H1 (cell line): ENCODE data around the gene YWHAG. TPM values are rescaled to one million over a fixed set of nuclear protein-coding genes. Genes with fewer than 3 reads are reported as not detected.

Experiments used
- CTCF ChIA-PET: fragments of 300-600 bp; sonication (Branson Sonifier 250); formaldehyde crosslinking; loops from one replicate; lab custom pipeline; 2021; ENCODE audit not compliant: partially characterized antibody; lab: Charles Lee
- POLR2A ChIA-PET: fragments of 300-600 bp; sonication (Branson Sonifier 250); formaldehyde crosslinking; loops from one replicate; lab custom pipeline; 2021; ENCODE audit warnings: inconsistent platforms; ENCODE audit not compliant: partially characterized antibody; lab: Charles Lee
- DNase-seq, 2 experiments: peaks; one replicate each; pipeline versions ENCODE4 v3.0.0 to v3.0.0-alpha.2; 2010 to 2022; ENCODE audit warnings: low spot score in 2 of 2, low read depth in 1 of 2, mixed read lengths in 1 of 2
- FAIRE-seq: peaks from 2 replicates; lab custom pipeline; 2011; peaks lifted over from hg19 to GRCh38; lab: Jason Lieb, UNC
- H2AFZ ChIP-seq: 2 replicates; pipeline ENCODE4 v1.8.1; 2012; ENCODE audit warnings: low read length, inconsistent platforms
- H2AK5ac ChIP-seq: 2 replicates; pipeline ENCODE4 v1.6.1; 2013; ENCODE audit warnings: low read depth, low read length
- H2BK120ac ChIP-seq: replicated peaks from 2 replicates; pipeline ENCODE3; 2013; ENCODE audit warnings: low read depth, low read length, inconsistent platforms
- H2BK12ac ChIP-seq: 2 replicates; pipeline ENCODE4 v1.6.1; 2013; ENCODE audit warnings: low read depth, low read length
- H2BK15ac ChIP-seq: 2 replicates; pipeline ENCODE4 v1.6.1; 2013; ENCODE audit warnings: low read length
- H2BK20ac ChIP-seq: 2 replicates; pipeline ENCODE4 v1.6.1; 2013; ENCODE audit warnings: low read length
- H2BK5ac ChIP-seq: 2 replicates; pipeline ENCODE4 v1.6.1; 2013; ENCODE audit warnings: low read depth, low read length
- H3K14ac ChIP-seq: 2 replicates; pipeline ENCODE4 v1.6.1; 2013; ENCODE audit warnings: inconsistent platforms; ENCODE audit not compliant: insufficient read length
- H3K18ac ChIP-seq: 2 replicates; pipeline ENCODE4 v1.6.1; 2013; ENCODE audit warnings: low read length; ENCODE audit errors: extremely low read depth
- H3K23ac ChIP-seq: 2 replicates; pipeline ENCODE4 v1.6.1; 2013; ENCODE audit warnings: inconsistent platforms; ENCODE audit not compliant: insufficient read length
- H3K23me2 ChIP-seq: 2 replicates; pipeline ENCODE4 v1.6.1; 2013; ENCODE audit warnings: low read depth, low read length
- H3K27ac ChIP-seq: 2 replicates; pipeline ENCODE4 v1.6.1; 2011; ENCODE audit warnings: low read depth, low read length, inconsistent platforms
- H3K27me3 ChIP-seq, 4 experiments: replicated peaks in 1 of 4; 1 replicate in 1 of 4; 2 replicates in 3 of 4; pipeline versions ENCODE4 v1.6.1 to v1.8.1; 2011 to 2013; ENCODE audit warnings: low read length in 3 of 4, mild to moderate bottlenecking in 3 of 4, inconsistent platforms in 2 of 4, mixed read lengths in 2 of 4, moderate library complexity in 1 of 4; ENCODE audit not compliant: control insufficient read depth in 3 of 4, insufficient read depth in 3 of 4; ENCODE audit errors: extremely low read depth in 1 of 4
- H3K36me3 ChIP-seq, 4 experiments: 2 replicates each; pipeline versions ENCODE4 v1.6.1 to v1.8.1; 2011 to 2013; ENCODE audit warnings: mild to moderate bottlenecking in 4 of 4, low read length in 3 of 4, moderate library complexity in 2 of 4, control low read depth in 1 of 4, inconsistent platforms in 1 of 4; ENCODE audit not compliant: insufficient read depth in 4 of 4, control insufficient read depth in 2 of 4
- H3K4ac ChIP-seq: replicated peaks from 2 replicates; pipeline ENCODE3; 2013; ENCODE audit warnings: low read length, low read depth, mixed read lengths, inconsistent platforms; ENCODE audit not compliant: insufficient read length
- H3K4me1 ChIP-seq, 4 experiments: replicated peaks in 1 of 4; 1 replicate in 1 of 4; 2 replicates in 3 of 4; pipeline versions ENCODE4 v1.6.1 to v1.8.1; 2011 to 2013; ENCODE audit warnings: low read length in 3 of 4, inconsistent platforms in 2 of 4, mixed read lengths in 1 of 4; ENCODE audit not compliant: insufficient read depth in 4 of 4, control insufficient read depth in 3 of 4
- H3K4me2 ChIP-seq, 2 experiments: 2 replicates each; pipeline versions ENCODE4 v1.6.1 to v1.8.1; 2011 to 2013; ENCODE audit warnings: low read depth in 2 of 2, low read length in 2 of 2, control low read depth in 1 of 2, inconsistent platforms in 1 of 2, mild to moderate bottlenecking in 1 of 2; ENCODE audit not compliant: insufficient read depth in 1 of 2
- H3K4me3 ChIP-seq, 4 experiments: fragments of 200-600, 300-600 bp in 1 of 4; sonication (generic), shearing (Covaris generic), sonication (Bioruptor Twin) in 1 of 4; 2 replicates each; pipeline versions ENCODE4 v1.5.1 to v1.8.1; 2011 to 2016; ENCODE audit warnings: low read length in 4 of 4, low read depth in 3 of 4, control low read depth in 2 of 4, inconsistent platforms in 2 of 4, mild to moderate bottlenecking in 2 of 4, mixed read lengths in 1 of 4, moderate library complexity in 1 of 4; ENCODE audit not compliant: insufficient read depth in 2 of 4; ENCODE audit errors: extremely low read depth in 1 of 4
- H3K56ac ChIP-seq: replicated peaks from 2 replicates; pipeline ENCODE3; 2013; ENCODE audit warnings: low read depth, mild to moderate bottlenecking, mixed read lengths, low read length, inconsistent platforms; ENCODE audit not compliant: insufficient read length
- H3K79me1 ChIP-seq: 2 replicates; pipeline ENCODE4 v1.6.1; 2013; ENCODE audit warnings: low read depth, low read length, control low read depth
- H3K79me2 ChIP-seq, 2 experiments: 2 replicates each; pipeline versions ENCODE4 v1.6.1 to v1.8.1; 2012 to 2013; ENCODE audit warnings: low read length in 2 of 2, mild to moderate bottlenecking in 2 of 2, inconsistent platforms in 1 of 2; ENCODE audit not compliant: insufficient read depth in 2 of 2, control insufficient read depth in 1 of 2
- H3K9ac ChIP-seq, 4 experiments: replicated peaks in 1 of 4; 1 replicate in 1 of 4; 2 replicates in 3 of 4; pipeline versions ENCODE4 v1.6.1 to v1.8.1; 2011 to 2013; ENCODE audit warnings: low read depth in 3 of 4, low read length in 3 of 4, control low read depth in 2 of 4, mild to moderate bottlenecking in 2 of 4, moderate library complexity in 2 of 4, inconsistent platforms in 1 of 4; ENCODE audit errors: extremely low read depth in 1 of 4
- H3K9me3 ChIP-seq, 2 experiments: 2 replicates each; pipeline versions ENCODE4 v1.6.1 to v1.8.1; 2012 to 2013; ENCODE audit warnings: mild to moderate bottlenecking in 2 of 2, moderate library complexity in 2 of 2, control low read depth in 1 of 2, inconsistent platforms in 1 of 2, low read depth in 1 of 2, low read length in 1 of 2, mixed read lengths in 1 of 2; ENCODE audit not compliant: insufficient read depth in 2 of 2
- H4K20me1 ChIP-seq, 2 experiments: replicated peaks in 1 of 2; 2 replicates each; pipeline versions ENCODE3 to v1.8.1; 2011 to 2013; ENCODE audit warnings: inconsistent platforms in 2 of 2, low read length in 2 of 2, mild to moderate bottlenecking in 1 of 2; ENCODE audit not compliant: insufficient read depth in 2 of 2, control insufficient read depth in 1 of 2
- H4K5ac ChIP-seq: 2 replicates; pipeline ENCODE4 v1.6.1; 2013; ENCODE audit warnings: low read length, low read depth, mixed read lengths, inconsistent platforms; ENCODE audit not compliant: insufficient read length
- H4K8ac ChIP-seq: 2 replicates; pipeline ENCODE4 v1.8.0; 2013; ENCODE audit warnings: mild to moderate bottlenecking, moderate library complexity, low read length, inconsistent platforms; ENCODE audit not compliant: insufficient read depth; ENCODE audit errors: extremely low read depth
- H4K91ac ChIP-seq: replicated peaks from 2 replicates; pipeline ENCODE3; 2013; ENCODE audit warnings: low read length, mixed read lengths, inconsistent platforms; ENCODE audit not compliant: insufficient read length
- HDAC6 ChIP-seq: IDR thresholded peaks from one replicate; pipeline ENCODE4 v1.7.1; 2012; ENCODE audit warnings: low read depth, mild to moderate bottlenecking, inconsistent platforms, low read length, moderate library complexity
- PHF8 ChIP-seq: fragments of 200-600 bp; sonication (generic); conservative IDR thresholded peaks from 2 replicates; pipeline ENCODE4 v1.7.1; 2012; ENCODE audit warnings: low read depth, mild to moderate bottlenecking, inconsistent platforms, low read length, moderate library complexity
- POLR2AphosphoS5 ChIP-seq: IDR thresholded peaks from 2 replicates; pipeline ENCODE4 v1.6.1; 2011; ENCODE audit warnings: low read depth, low read length
- POU5F1 ChIP-seq: IDR thresholded peaks from 2 replicates; pipeline ENCODE4 v1.6.1; 2011; ENCODE audit warnings: low read depth, mild to moderate bottlenecking, low read length, moderate library complexity
- RXRA ChIP-seq: IDR thresholded peaks from 2 replicates; pipeline ENCODE4 v1.6.1; 2011; ENCODE audit warnings: low read depth, mild to moderate bottlenecking, low read length, moderate library complexity; ENCODE audit not compliant: insufficient read depth
- SP4 ChIP-seq: IDR thresholded peaks from 2 replicates; pipeline ENCODE4 v1.6.1; 2012; ENCODE audit warnings: low read length, inconsistent platforms
- SRF ChIP-seq: IDR thresholded peaks from 2 replicates; pipeline ENCODE4 v1.6.1; 2011; ENCODE audit warnings: mild to moderate bottlenecking, low read depth, low read length, moderate library complexity
- TAF7 ChIP-seq: optimal IDR thresholded peaks from 2 replicates; pipeline ENCODE3; 2011; ENCODE audit warnings: low read depth, mild to moderate bottlenecking, inconsistent platforms, low read length, moderate library complexity, borderline replicate concordance
- TBP ChIP-seq: IDR thresholded peaks from 2 replicates; pipeline ENCODE4 v1.6.1; 2011; ENCODE audit warnings: low read depth, low read length, improper control_type of control experiment
- WGBS, 2 experiments: shearing (Covaris generic) in 1 of 2; methylation state at CpG; one replicate each; pipeline versions ENCODE4 v1.1.6 to v1.1.7; 2013 to 2015; ENCODE audit warnings: low lambda C conversion rate in 2 of 2, mixed read lengths in 2 of 2, inconsistent platforms in 1 of 2, low coverage in 1 of 2, missing lambda C conversion rate in 1 of 2; ENCODE audit not compliant: insufficient replicate concordance in 2 of 2, insufficient coverage in 1 of 2, insufficient read length in 1 of 2; ENCODE audit errors: extremely low coverage in 1 of 2, missing lambda C conversion rate in 1 of 2; 5-methylcytosine and 5-hydroxymethylcytosine counted together
- polyA plus RNA-seq, 7 experiments: library from polyadenylated mRNA; depleted of rRNA in 3 of 7; stranded (reverse) in 5 of 7; unstranded in 2 of 7; fragments of >200 nt in 5 of 7; fragments of 200-250 nt in 2 of 7; gene quantifications; 1 replicate in 5 of 7; 2 replicates in 1 of 7; 4 replicates in 1 of 7; pipeline versions ENCODE4 v1.2.1 to v1.2.3, GENCODE V29; 2011 to 2013; ENCODE audit warnings: missing spikeins in 2 of 7, mixed read lengths in 2 of 7
- total RNA-seq: library from RNA; stranded (reverse); fragmentation: NEBNext Ultra II Directional; extraction: Animal tissue kit (Norgen Biotek cat#: 25700); gene quantifications from 2 replicates; pipeline ENCODE4 v1.2.1, GENCODE V29; 2021
- TF ChIP-seq, protein P1 (sequence below): IDR thresholded peaks from 2 replicates; pipeline ENCODE4 v1.6.1; 2011; ENCODE audit warnings: low read length, improper control_type of control experiment

The YWHAG gene
- total and polyA plus RNA-seq, 2 of the 8 experiments (the other 6 are each of a cell fraction or from before 2014, with no cell fraction given), result 57.2 to 241 TPM

- Histone ChIP-seq H3K14ac (no peak overlapping the region), H3K9ac (no peak overlapping the region), H3K23ac (no peak overlapping the region), H4K20me1 (peaks cover 0 to 4% of the 10 kb centered on the region in 2 experiments), H4K8ac (no peak overlapping the region), H3K4ac (no peak overlapping the region), H4K5ac (no peak overlapping the region), H2BK15ac (no peak overlapping the region), H4K91ac (no peak overlapping the region), H2BK5ac (no peak overlapping the region), H3K4me3 (peak overlapping the region; percentile 39 to 78 (median 48); a peak in 4 of 8 replicates), H2BK12ac (no peak overlapping the region), H3K9me3 (no peaks in the 10 kb centered on the region), H2AK5ac (no peak overlapping the region), H3K4me2 (peak overlapping the region; percentile 88 to 90), H2BK120ac (no peak overlapping the region), H3K18ac (no peak overlapping the region; the same call in 1 of the 2 replicates), H2AFZ (no peak overlapping the region), H3K23me2 (peaks cover 15% of the 10 kb centered on the region), H3K4me1 (peaks cover 0 to 11% (median 6%) of the 10 kb centered on the region in 4 experiments; a peak in 5 of 7 replicates), H2BK20ac (no peak overlapping the region), H3K79me1 (peaks cover 3% of the 10 kb centered on the region; the same call in 1 of the 2 replicates), H3K27ac (no peak overlapping the region), H3K56ac (no peak overlapping the region), H3K79me2 (no peaks in the 10 kb centered on the region), H3K36me3 (no peaks in the 10 kb centered on the region; a peak in 1 of 8 replicates), H3K27me3 (peaks cover 8 to 34% (median 17%) of the 10 kb centered on the region in 4 experiments)
- FAIRE-seq, result no peak
- ChIA-PET POLR2A (interaction anchor here (3.4 to 4.7 kb wide), 2 partner anchors 11 to 12 kb away, joined by 10 to 22 read pairs; no protein-coding TSS in a partner anchor), CTCF (interaction anchor here (1.2 kb wide), 1 partner anchor 62 kb away, joined by 3 read pairs; no protein-coding TSS in a partner anchor)
- 0% methylated on average over 1 of the region's 25 CpGs; no CpG with 5 or more reads in 1 of the 2 experiments for WGBS, 2 experiments
- DNase-seq, result no peak
- TF ChIP-seq SRF (no peak), TAF7 (no peak), POU5F1 (no peak), HDAC6 (no peak), POLR2AphosphoS5 (no peak), SP4 (no peak), PHF8 (no peak), RXRA (no peak), TBP (no peak)
- TF ChIP-seq, protein P1, sequence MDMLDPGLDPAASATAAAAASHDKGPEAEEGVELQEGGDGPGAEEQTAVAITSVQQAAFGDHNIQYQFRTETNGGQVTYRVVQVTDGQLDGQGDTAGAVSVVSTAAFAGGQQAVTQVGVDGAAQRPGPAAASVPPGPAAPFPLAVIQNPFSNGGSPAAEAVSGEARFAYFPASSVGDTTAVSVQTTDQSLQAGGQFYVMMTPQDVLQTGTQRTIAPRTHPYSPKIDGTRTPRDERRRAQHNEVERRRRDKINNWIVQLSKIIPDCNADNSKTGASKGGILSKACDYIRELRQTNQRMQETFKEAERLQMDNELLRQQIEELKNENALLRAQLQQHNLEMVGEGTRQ, result no peak
These were observed 78.4 kb downstream of the YWHAG start for GRCh38 chr7:76280408-76280807.
